Measurements from ENCODE around the gene ADD3.

Gene ADD3

DNA sequence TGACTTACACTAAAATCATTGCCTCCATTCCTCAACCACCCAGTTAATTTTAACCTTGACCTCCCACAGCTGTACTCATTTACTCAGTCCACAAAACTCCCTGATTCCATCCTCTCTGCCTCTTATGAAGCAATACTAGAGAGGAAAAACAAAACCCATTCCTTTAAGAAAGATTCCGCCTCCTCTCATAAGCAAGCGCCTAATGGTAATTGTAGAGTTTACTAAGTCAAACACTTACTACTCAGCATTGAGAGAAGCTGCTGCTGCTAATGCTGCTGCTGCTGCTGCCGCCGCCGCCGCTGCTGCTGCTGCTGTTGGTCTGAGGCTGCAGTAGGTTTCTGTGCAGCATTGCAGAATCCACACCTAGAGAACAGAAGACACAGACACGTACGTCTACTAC is 2.1 kb upstream of the ADD3 start:
- Histone ChIP-seq H3K4me3 (ENCODE audit: low read length) (no peak overlapping the region; the same call in 1 of the 2 replicates), H3K36me3 (ENCODE audit: control insufficient read depth, insufficient read depth, low read length) (no peaks in the 10 kb centered on the region), H3K9me3 (ENCODE audit: control insufficient read depth, insufficient read depth, low read length) (no peaks in the 10 kb centered on the region), H3K27ac (ENCODE audit: low read length) (no peak overlapping the region), H3K4me1 (ENCODE audit: control insufficient read depth, insufficient read depth, low read length) (peaks cover 2% of the 10 kb centered on the region), H3K27me3 (ENCODE audit: control insufficient read depth, insufficient read depth, low read length) (no peaks in the 10 kb centered on the region)
- DNase-seq (ENCODE audit: low read depth, low spot score), result no peak
- WGBS (ENCODE audit: insufficient coverage, insufficient read length), result no CpG with 5 or more reads among the region's 8 CpGs

DNA sequence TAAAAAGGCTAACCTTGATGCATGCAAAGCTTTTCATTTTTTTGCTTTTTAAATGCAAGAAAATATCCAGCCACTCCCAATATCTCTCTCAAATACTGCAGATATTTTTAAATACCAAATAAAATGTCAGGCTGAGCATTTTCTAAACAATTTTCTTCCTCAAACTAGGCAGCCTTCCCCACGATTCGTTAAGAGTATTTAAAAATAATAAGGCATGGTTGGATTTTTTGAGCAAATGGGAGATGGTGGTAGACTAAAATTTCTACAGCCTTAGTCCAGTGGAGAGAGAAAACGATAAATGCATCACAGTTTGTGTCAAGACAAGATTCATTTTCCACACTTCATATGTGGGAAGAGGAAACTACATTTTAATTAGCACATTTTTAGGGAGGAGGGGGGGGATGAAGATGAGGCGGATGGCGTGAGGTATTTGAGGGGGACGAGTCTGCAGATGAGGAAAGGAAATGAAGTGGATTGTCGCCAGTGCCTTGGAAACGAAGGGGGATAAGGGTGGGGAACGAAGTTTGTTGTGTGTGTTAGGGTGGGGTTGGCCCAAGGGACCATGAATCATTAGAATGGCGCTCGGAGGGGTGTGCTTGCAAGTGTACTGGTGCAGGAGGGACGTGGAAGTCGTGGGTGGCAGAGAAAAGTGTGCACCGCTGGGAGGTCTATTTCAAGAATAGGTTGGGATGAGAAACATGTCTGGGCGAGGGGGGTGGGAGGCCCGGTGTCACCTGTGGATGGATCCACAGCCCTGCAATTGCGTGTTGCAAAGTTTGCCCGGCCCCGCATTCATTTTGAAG is 1.2 kb upstream of the ADD3 start:
- no CpG with 5 or more reads among the region's 19 CpGs for WGBS (ENCODE audit: insufficient coverage, insufficient read length)
- Histone ChIP-seq H3K36me3 (ENCODE audit: control insufficient read depth, insufficient read depth, low read length) (no peaks in the 10 kb centered on the region), H3K27ac (ENCODE audit: low read length) (no peak overlapping the region), H3K4me3 (ENCODE audit: low read length) (peak overlapping the region; percentile 67; the same call in 1 of the 2 replicates), H3K9me3 (ENCODE audit: control insufficient read depth, insufficient read depth, low read length) (no peaks in the 10 kb centered on the region), H3K27me3 (ENCODE audit: control insufficient read depth, insufficient read depth, low read length) (no peaks in the 10 kb centered on the region), H3K4me1 (ENCODE audit: control insufficient read depth, insufficient read depth, low read length) (peaks cover 2% of the 10 kb centered on the region)
- DNase-seq (ENCODE audit: low read depth, low spot score), result no peak

DNA sequence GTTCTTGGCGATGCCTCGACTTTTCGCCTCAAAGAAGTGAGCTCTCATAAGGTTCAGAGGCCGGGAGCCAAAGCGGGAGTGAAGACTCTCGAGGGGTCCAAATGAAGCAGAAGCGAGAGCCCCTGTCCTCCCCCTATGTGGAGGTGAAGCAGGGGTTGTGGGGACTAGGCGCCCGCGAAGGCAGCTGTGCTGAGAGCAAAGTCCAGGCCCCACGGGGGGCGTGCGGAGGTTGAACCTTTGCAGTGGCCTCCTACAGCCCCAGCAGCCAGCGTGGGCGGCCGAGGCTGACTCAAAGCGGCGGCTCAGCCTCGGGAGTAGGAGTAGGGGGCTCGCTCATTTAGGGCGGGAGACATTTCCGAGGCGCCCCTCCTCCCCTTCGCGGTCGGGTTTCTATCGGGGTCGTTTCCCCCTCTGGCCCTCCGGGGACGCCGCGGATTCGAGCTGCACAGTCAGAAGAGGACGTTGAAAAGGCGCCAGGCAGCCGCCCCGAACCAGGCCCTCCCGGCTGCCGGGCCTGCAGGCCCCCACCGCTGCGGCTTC is 553 bp upstream of the ADD3 start:
- no peak for DNase-seq (ENCODE audit: low read depth, low spot score)
- H3K4me3 ChIP-seq (ENCODE audit: low read length), result peak overlapping the region; percentile 67; the same call in 1 of the 2 replicates
- no peaks in the 10 kb centered on the region for H3K9me3 ChIP-seq (ENCODE audit: control insufficient read depth, insufficient read depth, low read length)
- no CpG with 5 or more reads among the region's 41 CpGs for WGBS (ENCODE audit: insufficient coverage, insufficient read length)
- peaks cover 1% of the 10 kb centered on the region for H3K4me1 ChIP-seq (ENCODE audit: control insufficient read depth, insufficient read depth, low read length)
- H3K27me3 ChIP-seq (ENCODE audit: control insufficient read depth, insufficient read depth, low read length), result no peaks in the 10 kb centered on the region
- H3K36me3 ChIP-seq (ENCODE audit: control insufficient read depth, insufficient read depth, low read length), result no peaks in the 10 kb centered on the region
- no peak overlapping the region for H3K27ac ChIP-seq (ENCODE audit: low read length)

DNA sequence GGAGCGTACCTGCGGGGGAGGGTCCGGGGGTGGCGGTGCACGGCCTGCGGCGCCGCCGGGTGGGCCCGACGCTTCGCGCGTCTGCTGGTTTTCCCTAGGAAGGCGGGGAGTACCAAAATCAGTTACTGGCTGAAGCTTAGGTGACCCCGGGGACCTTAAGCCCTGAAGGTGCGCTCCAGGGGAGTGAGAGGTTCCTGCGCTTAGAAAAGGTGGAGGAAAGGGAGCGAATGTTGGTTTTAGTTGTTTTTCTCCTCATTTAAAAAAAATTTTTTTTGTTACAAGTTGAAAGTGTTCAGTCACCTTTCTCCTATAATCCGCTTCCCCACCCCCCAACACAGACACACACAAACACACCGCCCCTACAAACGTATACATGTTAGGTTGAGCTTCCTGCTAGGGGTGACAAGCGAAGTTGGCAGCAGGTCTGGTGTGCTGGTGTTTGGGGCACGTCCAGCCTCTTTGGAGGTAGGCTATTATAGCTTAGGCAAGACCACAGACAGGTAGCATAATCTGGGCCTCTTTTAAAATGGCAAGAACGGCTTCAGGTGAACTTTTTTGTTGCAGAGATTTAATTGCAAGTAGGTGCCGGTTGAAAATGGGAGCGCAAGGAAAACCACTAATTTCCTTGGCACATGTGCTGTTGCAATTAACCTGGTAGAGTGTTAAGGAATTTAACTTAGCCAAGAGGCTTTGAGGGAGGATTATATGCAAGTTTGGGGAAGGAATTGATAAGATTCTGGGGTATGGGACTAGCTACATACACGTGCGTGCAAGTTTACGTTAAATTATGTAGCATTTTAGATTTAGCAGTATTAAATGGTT is 945 bp downstream of the ADD3 start:
- WGBS (ENCODE audit: insufficient coverage, insufficient read length), result no CpG with 5 or more reads among the region's 30 CpGs
- H3K27me3 ChIP-seq (ENCODE audit: control insufficient read depth, insufficient read depth, low read length), result no peaks in the 10 kb centered on the region
- no peaks in the 10 kb centered on the region for H3K9me3 ChIP-seq (ENCODE audit: control insufficient read depth, insufficient read depth, low read length)
- H3K4me3 ChIP-seq (ENCODE audit: low read length), result peak overlapping the region; percentile 78
- DNase-seq (ENCODE audit: low read depth, low spot score), result no peak
- no peak overlapping the region for H3K27ac ChIP-seq (ENCODE audit: low read length)
- H3K4me1 ChIP-seq (ENCODE audit: control insufficient read depth, insufficient read depth, low read length), result no peaks in the 10 kb centered on the region; the same call in 1 of the 2 replicates
- no peaks in the 10 kb centered on the region for H3K36me3 ChIP-seq (ENCODE audit: control insufficient read depth, insufficient read depth, low read length)

DNA sequence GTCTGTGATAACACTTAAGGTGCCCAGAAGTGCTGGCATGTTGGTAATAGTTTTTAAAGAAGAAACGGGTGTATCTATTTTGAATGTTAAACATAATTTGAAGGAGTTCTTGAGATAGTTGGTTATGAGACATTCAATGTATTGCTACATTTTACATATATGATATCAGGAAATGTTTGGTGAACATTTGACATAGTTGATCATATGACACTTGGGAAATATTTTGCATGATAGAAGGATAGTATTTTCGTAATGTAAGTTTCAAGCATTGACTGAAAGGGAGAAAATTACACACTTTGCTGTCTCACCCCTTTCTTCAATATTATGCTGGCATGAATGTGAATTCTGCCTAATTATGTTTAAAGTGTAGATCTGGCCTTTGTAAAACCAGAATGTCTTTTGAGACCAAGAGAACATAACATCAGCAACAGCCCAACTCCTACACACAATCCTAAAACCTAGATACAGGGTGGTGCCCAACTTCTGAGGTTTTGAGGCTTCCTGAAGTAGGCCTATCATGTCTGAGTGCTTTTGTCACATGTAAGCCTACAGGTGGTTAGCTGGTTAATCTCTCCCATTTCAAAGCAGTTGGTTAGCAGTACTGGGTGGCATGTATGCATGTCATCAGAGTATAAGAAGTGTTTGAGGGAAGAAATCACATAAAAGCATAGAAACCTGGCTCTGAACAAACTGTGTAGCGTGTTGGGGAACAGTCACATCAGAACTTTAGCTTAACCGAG is 2.1 kb downstream of the ADD3 start:
- no peaks in the 10 kb centered on the region for H3K36me3 ChIP-seq (ENCODE audit: control insufficient read depth, insufficient read depth, low read length)
- no peak overlapping the region for H3K4me3 ChIP-seq (ENCODE audit: low read length)
- no peak overlapping the region for H3K27ac ChIP-seq (ENCODE audit: low read length)
- peaks cover 2% of the 10 kb centered on the region for H3K4me1 ChIP-seq (ENCODE audit: control insufficient read depth, insufficient read depth, low read length)
- H3K27me3 ChIP-seq (ENCODE audit: control insufficient read depth, insufficient read depth, low read length), result no peaks in the 10 kb centered on the region
- no peak for DNase-seq (ENCODE audit: low read depth, low spot score)
- H3K9me3 ChIP-seq (ENCODE audit: control insufficient read depth, insufficient read depth, low read length), result no peaks in the 10 kb centered on the region
- WGBS (ENCODE audit: insufficient coverage, insufficient read length), result 100% methylated on average over 1 of the region's 4 CpGs

DNA sequence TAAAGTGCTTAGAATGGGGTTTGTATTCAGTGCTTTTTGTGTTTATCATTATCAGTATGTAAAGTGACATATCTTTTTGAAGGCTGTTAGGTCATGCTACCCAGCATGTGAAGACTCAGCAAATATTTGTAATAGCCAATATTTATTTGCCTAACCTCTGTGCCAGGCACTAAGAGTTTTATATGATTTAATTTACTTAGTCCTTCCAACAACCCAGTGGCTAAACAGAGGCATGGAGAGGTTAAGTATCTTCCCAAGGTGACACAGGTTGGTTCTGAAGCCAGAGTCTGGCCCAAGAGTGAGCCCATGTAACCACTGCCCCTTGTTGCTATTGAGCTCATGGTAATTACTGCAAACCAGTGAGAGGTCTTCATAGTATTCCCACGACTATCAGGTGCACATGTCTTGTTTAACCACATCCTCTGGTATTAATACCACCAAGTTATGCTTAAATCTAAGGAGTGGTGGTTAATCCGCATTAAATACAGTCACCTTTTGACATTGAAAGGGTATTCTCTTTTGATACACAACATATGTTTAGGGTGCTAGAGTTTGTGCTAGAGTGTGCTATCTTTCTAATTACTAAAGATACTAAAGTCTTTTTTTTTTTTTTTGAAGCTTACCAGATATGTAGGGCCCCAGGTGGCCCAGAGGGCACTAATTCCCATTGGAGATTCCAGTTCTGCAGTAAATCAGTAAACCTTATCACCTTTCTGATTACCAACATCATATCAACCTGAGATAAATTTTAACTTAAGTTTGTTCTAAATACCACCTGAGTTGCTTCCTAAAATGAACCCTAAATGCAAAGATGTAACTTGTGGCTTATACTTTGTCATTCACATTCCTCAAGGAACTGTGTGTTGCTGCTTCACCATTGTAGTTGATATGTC is 2.9 kb downstream of the ADD3 start:
- Histone ChIP-seq H3K27ac (ENCODE audit: low read length) (no peak overlapping the region), H3K9me3 (ENCODE audit: control insufficient read depth, insufficient read depth, low read length) (no peaks in the 10 kb centered on the region), H3K36me3 (ENCODE audit: control insufficient read depth, insufficient read depth, low read length) (no peaks in the 10 kb centered on the region), H3K4me3 (ENCODE audit: low read length) (no peak overlapping the region), H3K27me3 (ENCODE audit: control insufficient read depth, insufficient read depth, low read length) (no peaks in the 10 kb centered on the region), H3K4me1 (ENCODE audit: control insufficient read depth, insufficient read depth, low read length) (peaks cover 2% of the 10 kb centered on the region)
- DNase-seq (ENCODE audit: low read depth, low spot score), result no peak
- no CpG with 5 or more reads among the region's 2 CpGs for WGBS (ENCODE audit: insufficient coverage, insufficient read length)

DNA sequence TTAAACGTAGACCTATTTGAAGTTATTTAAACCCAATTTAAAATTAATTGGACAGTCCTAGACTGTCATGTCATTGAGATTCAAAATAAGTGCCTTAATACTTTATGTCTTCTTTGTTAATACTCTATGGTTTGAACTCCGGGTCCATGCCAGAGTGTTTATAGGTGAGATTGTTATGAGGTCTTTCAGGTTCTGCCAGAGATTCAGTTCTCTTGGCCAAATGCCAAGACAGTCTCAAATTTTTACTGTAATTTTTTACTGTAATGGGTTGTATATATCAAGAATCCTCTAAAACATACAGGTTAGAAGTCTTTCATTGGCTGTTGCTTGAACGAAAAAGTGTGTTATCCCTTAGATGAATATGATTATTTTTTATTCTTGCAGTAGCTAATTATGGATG is 3.9 kb downstream of the ADD3 start:
- no peaks in the 10 kb centered on the region for H3K36me3 ChIP-seq (ENCODE audit: control insufficient read depth, insufficient read depth, low read length)
- H3K27ac ChIP-seq (ENCODE audit: low read length), result no peak overlapping the region
- no peaks in the 10 kb centered on the region; the same call in 1 of the 2 replicates for H3K9me3 ChIP-seq (ENCODE audit: control insufficient read depth, insufficient read depth, low read length)
- H3K4me1 ChIP-seq (ENCODE audit: control insufficient read depth, insufficient read depth, low read length), result peaks cover 2% of the 10 kb centered on the region
- no peak overlapping the region for H3K4me3 ChIP-seq (ENCODE audit: low read length)
- no CpG with 5 or more reads among the region's 3 CpGs for WGBS (ENCODE audit: insufficient coverage, insufficient read length)
- no peaks in the 10 kb centered on the region for H3K27me3 ChIP-seq (ENCODE audit: control insufficient read depth, insufficient read depth, low read length)
- DNase-seq (ENCODE audit: low read depth, low spot score), result no peak

DNA sequence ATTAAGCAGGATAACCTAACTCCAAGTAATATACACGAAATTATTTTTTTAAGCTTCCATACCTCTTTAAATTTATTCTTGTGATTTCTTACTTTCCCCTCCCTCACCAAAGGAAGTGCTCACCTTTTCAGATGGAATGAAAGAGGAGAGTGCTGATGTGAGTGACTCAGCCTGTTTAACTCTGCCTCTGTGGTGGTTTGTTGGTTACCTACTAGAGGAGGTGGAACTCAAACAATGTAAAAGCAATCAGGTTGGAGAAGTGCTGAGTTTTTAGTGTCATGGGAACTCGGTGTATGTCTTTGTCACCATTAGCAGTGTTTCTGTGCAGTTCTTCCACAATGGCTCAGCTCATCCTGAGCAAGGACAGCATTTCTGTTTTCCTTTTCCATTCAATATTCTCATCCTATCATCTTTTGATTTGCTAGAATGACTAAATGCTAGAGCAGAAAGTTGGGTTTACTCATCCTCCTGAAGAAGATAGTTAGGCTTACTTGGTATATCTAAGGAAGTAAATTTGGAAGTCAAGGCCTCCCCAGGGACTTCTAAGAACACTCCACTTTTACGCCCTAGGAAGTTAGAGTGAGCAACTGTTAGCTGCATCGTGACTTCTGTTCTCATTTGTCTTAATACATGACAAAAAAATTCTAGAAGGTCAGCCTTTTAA is 6.0 kb downstream of the ADD3 start:
- Histone ChIP-seq H3K9me3 (ENCODE audit: control insufficient read depth, insufficient read depth, low read length) (no peaks in the 10 kb centered on the region; the same call in 1 of the 2 replicates), H3K4me3 (ENCODE audit: low read length) (no peak overlapping the region), H3K36me3 (ENCODE audit: control insufficient read depth, insufficient read depth, low read length) (no peaks in the 10 kb centered on the region), H3K27ac (ENCODE audit: low read length) (no peak overlapping the region), H3K4me1 (ENCODE audit: control insufficient read depth, insufficient read depth, low read length) (peaks cover 2% of the 10 kb centered on the region; the same call in 1 of the 2 replicates), H3K27me3 (ENCODE audit: control insufficient read depth, insufficient read depth, low read length) (no peaks in the 10 kb centered on the region)
- no peak for DNase-seq (ENCODE audit: low read depth, low spot score)
- WGBS (ENCODE audit: insufficient coverage, insufficient read length), result no CpG with 5 or more reads among the region's 4 CpGs

DNA sequence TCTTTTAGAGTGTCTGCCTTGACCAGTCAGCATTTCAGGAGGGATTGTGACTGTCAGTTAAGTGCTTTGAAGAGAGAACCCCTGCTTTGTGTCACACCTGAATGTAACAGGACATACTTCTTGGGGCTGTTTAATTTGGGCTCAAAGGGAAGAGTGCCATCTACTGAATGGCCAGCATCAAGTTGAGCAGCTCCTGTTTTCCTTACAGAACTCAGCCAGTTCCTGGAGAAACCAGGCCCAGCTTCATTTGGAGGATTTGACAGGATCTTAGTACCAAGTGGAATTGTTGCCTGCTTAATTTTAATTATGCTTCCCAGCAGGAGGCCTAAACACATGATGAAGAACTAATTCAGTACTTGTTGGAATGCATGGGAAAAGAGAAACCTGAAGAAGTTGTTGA is 8.3 kb downstream of the ADD3 start:
- no peak overlapping the region for H3K4me3 ChIP-seq (ENCODE audit: low read length)
- H3K27ac ChIP-seq (ENCODE audit: low read length), result no peak overlapping the region
- H3K36me3 ChIP-seq (ENCODE audit: control insufficient read depth, insufficient read depth, low read length), result no peaks in the 10 kb centered on the region
- no peaks in the 10 kb centered on the region for H3K27me3 ChIP-seq (ENCODE audit: control insufficient read depth, insufficient read depth, low read length)
- DNase-seq (ENCODE audit: low read depth, low spot score), result no peak
- H3K9me3 ChIP-seq (ENCODE audit: control insufficient read depth, insufficient read depth, low read length), result no peaks in the 10 kb centered on the region; the same call in 1 of the 2 replicates
- H3K4me1 ChIP-seq (ENCODE audit: control insufficient read depth, insufficient read depth, low read length), result peaks cover 2% of the 10 kb centered on the region; the same call in 1 of the 2 replicates
